Measurements from ENCODE around the gene RTN4.

GRCh38 chr2:55061523-55062344 is 11.5 kb upstream of the RTN4 start:
- no peak for TF ChIP-seq POLR2A (IDR thresholded peaks at IDR 0.05)
- TF ChIP-seq, protein P1, sequence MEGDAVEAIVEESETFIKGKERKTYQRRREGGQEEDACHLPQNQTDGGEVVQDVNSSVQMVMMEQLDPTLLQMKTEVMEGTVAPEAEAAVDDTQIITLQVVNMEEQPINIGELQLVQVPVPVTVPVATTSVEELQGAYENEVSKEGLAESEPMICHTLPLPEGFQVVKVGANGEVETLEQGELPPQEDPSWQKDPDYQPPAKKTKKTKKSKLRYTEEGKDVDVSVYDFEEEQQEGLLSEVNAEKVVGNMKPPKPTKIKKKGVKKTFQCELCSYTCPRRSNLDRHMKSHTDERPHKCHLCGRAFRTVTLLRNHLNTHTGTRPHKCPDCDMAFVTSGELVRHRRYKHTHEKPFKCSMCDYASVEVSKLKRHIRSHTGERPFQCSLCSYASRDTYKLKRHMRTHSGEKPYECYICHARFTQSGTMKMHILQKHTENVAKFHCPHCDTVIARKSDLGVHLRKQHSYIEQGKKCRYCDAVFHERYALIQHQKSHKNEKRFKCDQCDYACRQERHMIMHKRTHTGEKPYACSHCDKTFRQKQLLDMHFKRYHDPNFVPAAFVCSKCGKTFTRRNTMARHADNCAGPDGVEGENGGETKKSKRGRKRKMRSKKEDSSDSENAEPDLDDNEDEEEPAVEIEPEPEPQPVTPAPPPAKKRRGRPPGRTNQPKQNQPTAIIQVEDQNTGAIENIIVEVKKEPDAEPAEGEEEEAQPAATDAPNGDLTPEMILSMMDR (IDR thresholded peaks at IDR 0.05) = no peak
